ENCODE measurements around the gene DPEP1. TPM values are rescaled to one million over a fixed set of nuclear protein-coding genes. Genes with fewer than 3 reads are reported as not detected.
A peak's percentile ranks its signal among the peaks of the same experiment; 100 is the strongest.

Gene DPEP1
- total RNA-seq, 1 donor from 2014 or later: 0.24 TPM

- Histone ChIP-seq H3K4me2 (peak overlapping the region; percentile 60), H3K36me3 (no peaks in the 10 kb centered on the region), H4K20me1 (ENCODE audit: low read depth) (peaks cover 4% of the 10 kb centered on the region), H3K27ac (no peak overlapping the region), H3F3A (ENCODE audit: low read depth) (peaks cover 13% of the 10 kb centered on the region), H3K4me1 (peaks cover 4% of the 10 kb centered on the region), H3K9me3 (ENCODE audit: low read depth) (no peaks in the 10 kb centered on the region), H3K4me3 (no peak overlapping the region), H2AFZ (replicated peaks) (no peak overlapping the region), H3K9ac (no peak overlapping the region), H3K27me3 (peaks cover 6% of the 10 kb centered on the region), H3K79me2 (ENCODE audit: low read depth) (no peaks in the 10 kb centered on the region)
- Mint-ChIP-seq H3K9me3 (no peaks in the 10 kb centered on the region), H3K36me3 (no peaks in the 10 kb centered on the region), H3K27me3 (ENCODE audit: insufficient read depth, low read depth) (peaks cover 2% of the 10 kb centered on the region), H3K4me1 (peaks cover 28% of the 10 kb centered on the region), H3K27ac (peak overlapping the region; percentile 73), H3K4me3 (peak overlapping the region; percentile 69)
- TF ChIP-seq CTCF (IDR thresholded peaks at IDR 0.05) (no peak), EZH2phosphoT487 (IDR thresholded peaks at IDR 0.05) (no peak), EZH2 (IDR thresholded peaks at IDR 0.05) (no peak)
- peak; percentile 88 for DNase-seq (ENCODE audit: low spot score)
These were observed 11.0 kb upstream of the DPEP1 start for GRCh38 chr16:89602273-89602951.

GRCh38 chr16:89602952-89603590 is 10.4 kb upstream of the DPEP1 start:
- Histone ChIP-seq H3K27ac (no peak overlapping the region), H3F3A (ENCODE audit: low read depth) (peaks cover 13% of the 10 kb centered on the region), H3K36me3 (no peaks in the 10 kb centered on the region), H3K4me1 (peaks cover 4% of the 10 kb centered on the region), H3K9ac (no peak overlapping the region), H3K9me3 (ENCODE audit: low read depth) (no peaks in the 10 kb centered on the region), H3K27me3 (peaks cover 6% of the 10 kb centered on the region), H4K20me1 (ENCODE audit: low read depth) (peaks cover 4% of the 10 kb centered on the region), H3K4me3 (no peak overlapping the region), H3K79me2 (ENCODE audit: low read depth) (no peaks in the 10 kb centered on the region), H3K4me2 (peak overlapping the region; percentile 60), H2AFZ (replicated peaks) (no peak overlapping the region)
- Mint-ChIP-seq H3K4me1 (peaks cover 28% of the 10 kb centered on the region), H3K27me3 (ENCODE audit: insufficient read depth, low read depth) (peaks cover 2% of the 10 kb centered on the region), H3K27ac (peak overlapping the region; percentile 73), H3K4me3 (peak overlapping the region; percentile 69), H3K9me3 (no peaks in the 10 kb centered on the region), H3K36me3 (no peaks in the 10 kb centered on the region)
- no peak for DNase-seq (ENCODE audit: low spot score)
- TF ChIP-seq EZH2 (IDR thresholded peaks at IDR 0.05): no peak
- no peak for TF ChIP-seq CTCF (IDR thresholded peaks at IDR 0.05)
- TF ChIP-seq EZH2phosphoT487 (IDR thresholded peaks at IDR 0.05): no peak

- no peaks in the 10 kb centered on the region for H3K9me3 Mint-ChIP-seq
- Histone ChIP-seq H3K36me3 (no peaks in the 10 kb centered on the region), H3K27me3 (peaks cover 6% of the 10 kb centered on the region), H3K9me3 (ENCODE audit: low read depth) (no peaks in the 10 kb centered on the region), H3K27ac (no peak overlapping the region), H3K79me2 (ENCODE audit: low read depth) (no peaks in the 10 kb centered on the region), H3K9ac (no peak overlapping the region), H4K20me1 (ENCODE audit: low read depth) (peaks cover 4% of the 10 kb centered on the region), H2AFZ (replicated peaks) (no peak overlapping the region), H3F3A (ENCODE audit: low read depth) (peaks cover 13% of the 10 kb centered on the region), H3K4me2 (no peak overlapping the region), H3K4me1 (peaks cover 4% of the 10 kb centered on the region), H3K4me3 (no peak overlapping the region)
- DNase-seq (ENCODE audit: low spot score): no peak
- H3K27ac Mint-ChIP-seq: peak overlapping the region; percentile 66
- no peaks in the 10 kb centered on the region for H3K36me3 Mint-ChIP-seq
- H3K27me3 Mint-ChIP-seq (ENCODE audit: insufficient read depth, low read depth): peaks cover 5% of the 10 kb centered on the region
- no peak overlapping the region for H3K4me3 Mint-ChIP-seq
- no peak for TF ChIP-seq CTCF (IDR thresholded peaks at IDR 0.05)
- no peak for TF ChIP-seq EZH2 (IDR thresholded peaks at IDR 0.05)
- TF ChIP-seq EZH2phosphoT487 (IDR thresholded peaks at IDR 0.05): no peak
- peaks cover 20% of the 10 kb centered on the region for H3K4me1 Mint-ChIP-seq
These were observed 8.7 kb upstream of the DPEP1 start for GRCh38 chr16:89604764-89605163.
